Muscle of arm (tissue), 12 donors: ENCODE measurements around the gene SULT1C4. TPM values are rescaled to one million over a fixed set of nuclear protein-coding genes. Genes with fewer than 3 reads are reported as not detected.

ENCODE experiments used
- DNase-seq: peaks from one replicate; pipeline ENCODE4 v3.0.0-alpha.2; 2013
- polyA plus RNA-seq, 12 donors: library from polyadenylated mRNA; unstranded; fragments of 120-200 nt; gene quantifications; one replicate each; pipeline ENCODE4 v1.2.1, GENCODE V29; 2013; ENCODE audit not compliant: insufficient read length in 12 of 12

SULT1C4 gene
- polyA plus RNA-seq, 12 donors = 15.8 to 27.9 (median 20.1) TPM; not detected in 1

DNA sequence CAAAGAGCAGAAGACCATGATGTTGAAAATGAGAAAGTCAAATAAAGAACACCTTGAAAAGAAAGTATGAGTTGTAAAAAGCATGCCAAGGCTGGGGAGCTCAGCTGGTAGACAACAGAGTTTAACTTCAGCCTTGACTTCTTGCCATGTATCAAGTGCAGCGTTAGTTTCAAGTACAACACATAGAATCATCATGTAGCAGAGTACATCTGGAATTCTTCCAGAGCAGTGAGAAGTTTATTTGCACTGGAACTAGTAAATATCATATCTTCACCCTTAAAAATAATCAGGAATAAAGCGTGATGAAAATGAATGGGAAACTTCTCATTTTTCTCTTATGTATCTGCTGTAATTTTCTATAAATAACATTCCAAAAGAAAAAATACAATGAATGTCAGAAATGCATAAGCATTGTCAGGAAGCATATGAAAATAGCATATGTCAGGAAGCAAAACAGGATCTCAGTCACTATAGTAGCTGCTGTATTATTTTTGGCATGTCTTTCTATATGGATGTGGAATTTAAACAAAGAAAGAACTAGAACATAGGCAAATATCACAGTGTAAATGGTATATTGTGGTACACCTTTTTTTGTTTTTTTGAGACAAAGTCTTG lies 10.1 kb upstream of the SULT1C4 start:
- no peak for DNase-seq

DNA sequence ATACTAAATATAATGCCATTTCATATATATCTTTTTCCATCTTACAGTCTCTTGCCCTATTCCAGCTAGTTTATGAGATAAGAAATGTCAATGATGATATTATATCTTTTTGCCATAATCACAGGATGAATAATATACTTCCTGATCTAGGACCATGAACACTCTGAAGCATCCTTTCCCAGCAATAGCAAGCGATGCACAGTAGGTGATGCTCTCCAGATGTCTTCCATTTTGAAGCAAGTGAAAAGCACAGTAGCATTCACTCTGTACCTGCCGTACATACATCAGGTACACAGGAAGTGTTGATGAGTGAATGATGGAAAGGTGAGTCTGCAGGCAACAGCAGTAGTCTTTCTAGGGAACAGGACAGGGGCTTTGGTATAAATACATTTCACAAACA lies 8.6 kb upstream of the SULT1C4 start:
- DNase-seq = no peak

- no peak for DNase-seq
Observed at GRCh38 chr2:108370080-108370479, 7.7 kb upstream of the SULT1C4 start.

GRCh38 chr2:108376774-108377173 lies 980 bp upstream of the SULT1C4 start:
- DNase-seq = no peak

DNA sequence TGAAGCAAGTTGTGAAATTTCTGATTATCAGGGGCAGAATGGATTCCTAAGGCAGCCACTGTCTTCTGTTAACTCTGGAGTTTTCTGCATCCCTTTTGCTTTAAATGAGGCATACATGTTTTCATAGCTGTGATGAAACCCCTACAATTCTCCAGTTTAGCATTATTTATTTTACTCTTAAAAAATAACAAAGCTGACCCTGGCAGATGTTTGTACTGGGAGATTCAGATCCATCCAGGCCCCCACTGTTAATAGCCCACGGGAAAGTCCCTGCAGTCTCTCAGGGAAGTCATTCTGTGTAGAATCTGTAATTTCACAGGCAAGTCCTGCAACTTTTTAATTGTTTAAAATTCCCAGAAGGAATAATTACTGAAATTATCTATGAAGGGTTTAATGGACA lies 353 bp upstream of the SULT1C4 start:
- DNase-seq = no peak

DNA sequence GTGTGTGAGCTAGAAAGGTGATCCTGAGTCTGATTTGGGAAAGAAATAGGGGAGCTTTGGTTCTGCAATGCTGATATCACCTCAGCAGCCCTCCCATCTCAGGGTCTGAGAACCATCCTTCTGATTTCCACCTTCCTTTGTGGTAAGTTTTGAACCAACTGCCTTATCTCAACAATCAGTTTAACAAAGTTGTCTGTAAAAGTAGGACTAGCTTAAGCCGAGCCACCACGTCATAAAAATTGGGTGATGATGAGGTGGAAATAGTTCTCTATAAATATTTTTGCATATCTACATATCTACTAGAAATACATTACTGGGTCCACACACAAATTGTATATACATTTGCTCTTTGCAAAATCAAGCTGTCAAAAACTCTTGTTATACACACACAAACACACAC lies 1.1 kb downstream of the SULT1C4 start:
- peak; percentile 10 for DNase-seq

DNA sequence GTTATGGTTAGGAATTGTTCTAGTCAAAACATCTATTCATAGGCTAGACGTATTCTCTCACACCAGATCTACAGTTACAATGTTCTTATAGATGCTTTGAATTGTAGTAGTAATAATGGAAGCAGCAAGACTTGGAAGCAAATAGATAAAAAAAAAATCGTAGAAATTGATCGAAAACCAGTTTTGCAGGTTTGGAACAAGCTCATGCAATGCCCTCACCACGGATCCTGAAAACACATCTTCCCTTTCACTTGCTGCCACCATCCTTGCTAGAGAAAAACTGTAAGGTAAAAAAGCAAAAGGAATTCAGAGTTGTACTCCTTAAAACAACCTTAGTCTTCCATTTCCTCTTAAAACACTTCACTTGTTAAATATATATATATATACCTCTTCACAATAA lies 4.4 kb downstream of the SULT1C4 start:
- DNase-seq = no peak

- DNase-seq = no peak
Observed at GRCh38 chr2:108383146-108383830, 5.5 kb downstream of the SULT1C4 start.

DNA sequence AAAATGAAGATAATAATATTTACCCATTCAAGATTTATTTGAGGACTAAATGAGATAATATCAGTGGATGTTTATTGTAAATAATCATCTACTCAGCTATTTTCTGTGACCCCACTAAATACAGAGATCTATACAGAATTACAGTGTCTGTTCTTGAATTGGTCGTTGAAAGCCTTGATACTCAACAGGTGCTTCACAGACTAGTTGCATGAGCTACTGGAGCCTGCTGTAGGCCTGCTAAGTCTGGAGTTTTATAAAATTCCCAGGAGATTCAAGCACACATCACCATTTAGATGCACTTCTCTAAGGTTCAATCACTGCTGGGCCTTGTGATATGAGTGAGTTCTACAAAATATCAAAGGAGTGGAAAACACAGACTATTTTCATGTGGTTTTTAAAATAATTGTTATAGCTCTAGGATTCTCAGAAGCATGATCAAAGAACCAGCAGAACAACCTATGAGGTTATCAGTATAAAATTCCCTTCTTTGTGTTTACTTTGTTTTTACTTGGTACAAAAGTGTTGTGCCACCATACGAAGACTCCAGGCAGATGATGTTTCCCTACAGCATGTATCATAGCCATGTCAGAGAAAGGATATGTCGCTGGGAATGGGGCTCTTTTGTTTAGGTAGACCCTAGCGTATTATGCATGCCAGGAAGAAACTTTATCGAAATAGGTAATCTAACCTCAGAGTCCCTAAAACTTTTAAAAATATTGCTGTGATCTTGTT lies 7.1 kb downstream of the SULT1C4 start:
- no peak for DNase-seq

DNA sequence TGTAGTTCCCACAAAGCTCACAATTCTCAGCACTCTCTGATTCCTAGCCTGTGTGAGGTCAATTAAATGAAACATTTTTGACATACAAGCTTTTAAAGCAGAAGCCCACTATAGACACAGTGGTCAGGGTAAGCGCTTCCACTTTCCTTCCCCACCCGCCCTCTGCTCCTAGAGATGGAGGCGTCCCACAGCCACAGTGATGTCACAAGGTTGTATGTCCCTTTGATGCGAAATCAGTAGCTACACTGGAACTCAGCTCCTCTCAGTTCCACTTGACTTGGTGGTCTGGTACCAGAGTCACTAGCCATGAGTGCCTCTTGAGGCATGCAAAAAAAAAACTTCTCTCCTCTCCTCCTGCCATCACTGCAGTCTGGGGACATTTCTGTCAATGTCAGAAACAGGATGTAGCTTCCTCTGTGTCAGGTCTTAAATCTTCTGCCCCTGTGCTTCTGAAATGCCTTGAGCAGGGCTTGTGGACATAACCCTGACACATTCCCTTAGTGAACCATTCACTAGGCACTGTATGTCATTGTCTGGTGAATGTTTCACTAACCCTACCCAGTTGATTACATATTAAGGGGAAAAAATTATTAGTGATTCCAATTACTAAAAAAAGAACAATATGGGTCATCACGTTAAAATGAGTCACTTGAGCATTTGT lies 7.8 kb downstream of the SULT1C4 start:
- DNase-seq = no peak

DNA sequence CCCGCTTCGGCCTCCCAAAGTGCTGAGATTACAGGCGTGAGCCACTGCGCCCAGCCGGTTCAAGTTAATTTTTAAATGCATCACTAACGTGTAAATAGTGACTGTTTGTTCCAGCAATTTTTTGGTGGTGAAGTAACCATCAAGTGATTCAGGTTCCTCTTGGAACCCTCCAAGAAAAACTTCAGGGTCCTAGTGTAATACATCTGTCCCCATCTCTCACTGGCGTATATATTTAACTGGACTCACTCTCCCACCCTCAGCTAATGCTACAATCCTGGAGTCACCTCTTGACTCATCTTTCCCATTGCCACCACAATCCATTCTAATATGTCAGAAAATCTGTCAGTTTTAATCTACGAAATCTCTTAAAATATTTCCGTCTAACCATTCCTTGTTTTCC lies 10.3 kb downstream of the SULT1C4 start:
- no peak for DNase-seq

GRCh38 chr2:108390340-108390739 lies 12.6 kb downstream of the SULT1C4 start:
- no peak for DNase-seq

- DNase-seq = no peak
Observed at GRCh38 chr2:108392029-108392428, 14.3 kb downstream of the SULT1C4 start.

- DNase-seq = no peak
Observed at GRCh38 chr2:108393197-108393596, 15.4 kb downstream of the SULT1C4 start.

DNA sequence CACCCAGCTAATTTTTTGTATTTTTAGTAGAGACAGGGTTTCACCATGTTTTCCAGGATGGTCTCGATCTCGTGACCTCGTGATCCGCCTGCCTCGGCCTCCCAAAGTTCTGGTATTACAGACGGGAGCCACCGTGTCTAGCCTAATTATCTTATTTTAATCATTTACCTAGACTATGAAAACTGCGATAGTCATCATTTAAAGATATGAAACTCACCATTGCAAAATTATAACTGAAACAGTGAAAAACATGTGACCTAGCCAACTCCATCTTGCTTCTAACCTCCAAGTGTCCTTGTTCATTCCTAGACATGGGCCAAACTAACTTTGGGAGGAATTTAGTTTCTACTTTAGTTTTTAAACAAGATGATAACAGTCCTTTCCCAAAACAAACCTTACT lies 17.4 kb downstream of the SULT1C4 start:
- no peak for DNase-seq

GRCh38 chr2:108396845-108397244 lies 19.1 kb downstream of the SULT1C4 start:
- DNase-seq = no peak

DNA sequence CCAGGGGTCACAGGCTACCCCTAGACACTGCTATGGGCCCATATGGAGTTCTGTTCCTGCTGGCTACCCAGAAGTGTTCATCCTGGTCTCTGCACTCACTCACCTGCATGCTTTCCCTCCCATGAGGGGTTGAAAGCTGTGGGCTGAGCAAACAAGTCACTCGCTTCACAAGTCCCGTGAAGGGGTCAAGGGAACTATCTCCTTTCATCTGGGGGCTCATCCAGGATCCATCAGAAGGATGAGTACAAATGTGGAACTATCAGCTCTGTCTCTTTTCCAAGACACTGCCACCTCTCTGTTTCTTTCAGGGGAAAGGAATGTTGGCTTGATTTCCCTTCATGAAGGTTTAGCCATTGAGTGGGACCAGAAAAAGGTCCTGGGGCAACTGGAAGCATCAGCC lies 21.7 kb downstream of the SULT1C4 start:
- no peak for DNase-seq

DNA sequence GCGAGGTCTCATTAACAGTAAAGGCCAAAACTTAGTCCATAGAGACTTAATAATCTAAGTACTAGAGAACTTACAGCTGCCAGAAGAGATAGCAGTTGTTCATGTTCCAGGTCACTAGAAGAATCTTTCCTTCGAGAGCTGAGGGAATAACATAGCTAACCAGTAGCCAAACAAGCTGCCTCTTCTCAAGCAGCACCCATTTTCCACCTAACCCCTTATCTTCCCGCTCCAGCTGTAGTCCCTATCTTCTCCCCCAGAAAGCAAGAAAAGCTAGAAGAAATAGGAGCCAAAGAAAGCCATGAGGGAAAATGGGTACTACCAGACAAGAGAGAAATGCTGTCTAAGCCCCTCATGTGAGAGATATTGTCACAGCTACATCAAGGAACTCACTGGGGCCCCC lies 24.0 kb downstream of the SULT1C4 start:
- DNase-seq = no peak

DNA sequence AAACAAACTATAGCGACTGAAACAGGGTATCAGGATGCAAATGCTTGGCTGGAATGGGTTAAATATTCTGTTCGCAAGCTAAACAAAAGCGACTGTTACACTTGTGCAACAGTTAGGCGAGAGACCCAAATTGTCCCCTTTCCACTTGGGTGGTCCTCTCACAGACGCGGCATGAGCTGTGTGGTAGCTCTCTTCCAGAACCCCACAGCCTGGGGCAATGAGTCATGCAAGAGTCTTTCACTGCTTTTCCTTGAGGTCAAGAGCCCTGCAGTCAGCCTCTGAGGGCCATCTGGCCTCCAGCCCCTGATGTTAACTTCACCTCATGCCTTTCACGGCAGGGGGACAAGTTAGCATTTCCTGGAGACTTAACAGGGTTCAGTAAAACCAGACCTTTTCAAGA lies 25.7 kb downstream of the SULT1C4 start:
- no peak for DNase-seq

DNA sequence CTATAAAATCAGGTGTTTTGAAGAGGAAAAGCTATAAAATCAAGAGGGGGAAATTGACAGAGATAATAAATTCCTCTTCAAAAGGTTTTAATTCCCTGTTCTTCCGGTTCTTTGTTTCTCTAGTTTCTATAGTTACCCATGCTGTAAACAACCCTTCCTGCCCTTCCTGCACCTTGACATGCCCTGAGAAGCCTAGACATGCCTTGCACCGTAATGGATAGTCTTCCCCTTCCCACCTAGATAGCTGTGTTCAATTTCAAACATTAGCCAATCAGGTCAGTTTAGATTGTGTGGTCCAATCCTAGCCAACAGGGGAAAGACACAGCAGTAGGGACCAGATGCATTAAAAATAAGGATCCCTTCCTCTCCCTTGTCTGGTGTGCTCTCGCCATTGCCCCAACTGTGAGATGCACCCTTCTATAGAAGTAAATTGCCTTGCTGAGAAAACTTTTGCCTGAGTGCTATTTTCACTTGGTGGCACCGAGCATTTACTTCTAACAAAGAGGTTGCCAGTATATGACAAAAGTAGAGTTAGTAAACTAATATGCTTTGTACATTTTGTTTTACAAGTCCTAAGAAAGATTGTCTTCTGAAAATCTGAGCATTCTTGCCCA lies 27.1 kb downstream of the SULT1C4 start:
- DNase-seq = no peak

- no peak for DNase-seq
Observed at GRCh38 chr2:108407864-108408729, 30.3 kb downstream of the SULT1C4 start.
